Neural progenitor cell (in vitro differentiated cells): ENCODE data around the gene RTN4RL2. TPM values are rescaled to one million over a fixed set of nuclear protein-coding genes. Genes with fewer than 3 reads are reported as not detected.

Source experiments
- DNase-seq: peaks from one replicate; pipeline ENCODE4 v3.0.0-alpha.2; 2016; ENCODE audit warnings: low spot score
- H2AFZ ChIP-seq: fragments of 200-600 bp; sonication (generic); replicated peaks from 2 replicates; pipeline ENCODE4 v1.6.1; 2016; ENCODE audit warnings: antibody characterized with exemption
- H3F3A ChIP-seq: fragments of 200-600 bp; sonication (generic); 2 replicates; pipeline ENCODE4 v1.6.1; 2016; ENCODE audit warnings: antibody characterized with exemption, low read depth
- H3K27ac ChIP-seq: fragments of 200-600 bp; sonication (generic); 2 replicates; pipeline ENCODE4 v1.5.1; 2016; ENCODE audit warnings: mild to moderate bottlenecking
- H3K27me3 ChIP-seq: fragments of 200-600 bp; sonication (generic); 2 replicates; pipeline ENCODE4 v1.6.1; 2016; ENCODE audit warnings: mild to moderate bottlenecking, moderate library complexity
- H3K36me3 ChIP-seq: fragments of 200-600 bp; sonication (generic); 2 replicates; pipeline ENCODE4 v1.5.1; 2016
- H3K4me1 ChIP-seq: fragments of 200-600 bp; sonication (generic); 2 replicates; pipeline ENCODE4 v1.6.1; 2016; ENCODE audit warnings: mixed run types
- H3K4me2 ChIP-seq: fragments of 200-600 bp; sonication (generic); 2 replicates; pipeline ENCODE4 v1.6.1; 2016
- H3K4me3 ChIP-seq: fragments of 200-600 bp; sonication (generic); 2 replicates; pipeline ENCODE4 v1.5.1; 2016
- H3K79me2 ChIP-seq: fragments of 200-600 bp; sonication (generic); 2 replicates; pipeline ENCODE4 v1.6.1; 2016; ENCODE audit warnings: low read depth
- H3K9ac ChIP-seq: fragments of 200-600 bp; sonication (generic); 2 replicates; pipeline ENCODE4 v1.6.1; 2016
- H3K9me3 ChIP-seq: fragments of 200-600 bp; sonication (generic); 2 replicates; pipeline ENCODE4 v1.5.1; 2016; ENCODE audit warnings: low read depth
- H4K20me1 ChIP-seq: fragments of 200-600 bp; sonication (generic); 2 replicates; pipeline ENCODE4 v1.6.1; 2016; ENCODE audit warnings: low read depth
- H3K27ac Mint-ChIP-seq: 3 replicates; pipeline ENCODE4 v1.8.0; 2021; ENCODE audit warnings: mixed read lengths
- H3K27me3 Mint-ChIP-seq: 2 replicates; pipeline ENCODE4 v1.8.0; 2022; ENCODE audit warnings: low read depth, mild to moderate bottlenecking, inconsistent platforms, moderate library complexity, mixed read lengths; ENCODE audit not compliant: insufficient read depth
- H3K36me3 Mint-ChIP-seq: 3 replicates; pipeline ENCODE4 v1.8.0; 2021; ENCODE audit warnings: mixed read lengths
- H3K4me1 Mint-ChIP-seq: 3 replicates; pipeline ENCODE4 v1.8.0; 2021; ENCODE audit warnings: mixed read lengths
- H3K4me3 Mint-ChIP-seq: 3 replicates; pipeline ENCODE4 v1.8.0; 2021; ENCODE audit warnings: mild to moderate bottlenecking, moderate library complexity, mixed read lengths
- H3K9me3 Mint-ChIP-seq: 3 replicates; pipeline ENCODE4 v1.8.0; 2020; ENCODE audit warnings: mixed read lengths
- EZH2 ChIP-seq: fragments of 200-600 bp; sonication (generic); IDR thresholded peaks from 2 replicates; pipeline ENCODE4 v1.6.1; 2017; ENCODE audit warnings: antibody characterized with exemption, mild to moderate bottlenecking, moderate library complexity
- EZH2phosphoT487 ChIP-seq: fragments of 200-600 bp; sonication (generic); IDR thresholded peaks from 2 replicates; pipeline ENCODE4 v1.6.1; 2017; ENCODE audit warnings: antibody characterized with exemption
- total RNA-seq: library from RNA; depleted of rRNA; stranded (reverse); fragments of >200 nt; gene quantifications from 2 replicates; pipeline ENCODE4 v1.2.3, GENCODE V29; 2015; ENCODE audit warnings: low replicate concordance
- TF ChIP-seq, protein P1 (sequence below): fragments of 200-600 bp; sonication (generic); IDR thresholded peaks from 2 replicates; pipeline ENCODE4 v1.5.1; 2017; ENCODE audit warnings: antibody characterized with exemption, mild to moderate bottlenecking

RTN4RL2 gene
- total RNA-seq, 1 donor from 2014 or later = 0.13 TPM

DNA sequence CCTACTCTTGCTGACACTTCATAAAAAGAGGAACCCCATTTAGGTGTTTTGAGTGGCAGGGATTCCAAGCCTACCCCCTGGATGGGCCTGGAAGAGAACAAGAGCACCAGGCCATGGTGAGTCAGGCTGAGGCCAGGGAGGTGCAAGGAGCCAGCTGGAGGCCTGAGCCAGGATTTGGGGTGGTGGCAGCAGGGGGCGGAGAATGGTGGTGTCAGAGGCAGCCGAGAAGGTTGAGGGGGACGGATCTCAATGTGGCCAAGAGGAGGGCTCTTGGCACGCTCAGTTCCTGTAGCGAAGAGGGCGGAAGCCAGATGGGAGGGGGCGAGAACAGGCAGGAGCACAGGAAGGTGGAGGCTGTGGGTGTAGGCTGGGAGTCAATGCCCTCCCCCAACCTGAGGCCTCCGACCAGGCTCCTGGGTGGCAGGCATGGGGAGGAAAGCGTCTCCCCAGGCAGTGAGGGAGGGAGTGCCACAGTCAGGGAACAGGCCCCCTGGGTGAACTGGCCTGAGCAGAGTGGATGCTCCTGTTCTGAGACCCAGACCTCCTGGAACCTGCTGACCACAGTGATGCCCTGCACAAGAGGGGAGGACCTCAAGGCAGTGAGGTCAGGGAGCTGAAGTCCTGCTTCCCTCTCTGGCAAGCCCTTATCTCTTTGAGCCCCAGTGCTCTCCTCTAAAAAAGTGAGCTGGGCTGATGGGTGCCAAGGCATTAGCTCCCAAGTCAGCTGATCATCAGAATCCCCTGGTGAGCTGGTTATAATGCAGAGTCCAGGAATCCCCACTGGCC, 13.9 kb downstream of the RTN4RL2 start:
- Histone ChIP-seq H3K9ac (no peak overlapping the region), H3K9me3 (no peaks in the 10 kb centered on the region), H3K4me2 (no peak overlapping the region), H3K4me1 (peaks cover 14% of the 10 kb centered on the region), H3K27ac (no peak overlapping the region), H3K36me3 (no peaks in the 10 kb centered on the region), H3K4me3 (no peak overlapping the region), H4K20me1 (peaks cover 16% of the 10 kb centered on the region), H3K79me2 (no peaks in the 10 kb centered on the region), H3K27me3 (peaks cover 58% of the 10 kb centered on the region), H2AFZ (no peak overlapping the region), H3F3A (peaks cover 9% of the 10 kb centered on the region)
- H3K36me3 Mint-ChIP-seq = no peaks in the 10 kb centered on the region
- peaks cover 46% of the 10 kb centered on the region for H3K27me3 Mint-ChIP-seq
- TF ChIP-seq, protein P1, sequence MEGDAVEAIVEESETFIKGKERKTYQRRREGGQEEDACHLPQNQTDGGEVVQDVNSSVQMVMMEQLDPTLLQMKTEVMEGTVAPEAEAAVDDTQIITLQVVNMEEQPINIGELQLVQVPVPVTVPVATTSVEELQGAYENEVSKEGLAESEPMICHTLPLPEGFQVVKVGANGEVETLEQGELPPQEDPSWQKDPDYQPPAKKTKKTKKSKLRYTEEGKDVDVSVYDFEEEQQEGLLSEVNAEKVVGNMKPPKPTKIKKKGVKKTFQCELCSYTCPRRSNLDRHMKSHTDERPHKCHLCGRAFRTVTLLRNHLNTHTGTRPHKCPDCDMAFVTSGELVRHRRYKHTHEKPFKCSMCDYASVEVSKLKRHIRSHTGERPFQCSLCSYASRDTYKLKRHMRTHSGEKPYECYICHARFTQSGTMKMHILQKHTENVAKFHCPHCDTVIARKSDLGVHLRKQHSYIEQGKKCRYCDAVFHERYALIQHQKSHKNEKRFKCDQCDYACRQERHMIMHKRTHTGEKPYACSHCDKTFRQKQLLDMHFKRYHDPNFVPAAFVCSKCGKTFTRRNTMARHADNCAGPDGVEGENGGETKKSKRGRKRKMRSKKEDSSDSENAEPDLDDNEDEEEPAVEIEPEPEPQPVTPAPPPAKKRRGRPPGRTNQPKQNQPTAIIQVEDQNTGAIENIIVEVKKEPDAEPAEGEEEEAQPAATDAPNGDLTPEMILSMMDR = no peak
- TF ChIP-seq EZH2 (no peak), EZH2phosphoT487 (no peak)
- H3K9me3 Mint-ChIP-seq = no peaks in the 10 kb centered on the region
- no peak for DNase-seq
- no peak overlapping the region for H3K4me3 Mint-ChIP-seq
- H3K27ac Mint-ChIP-seq = no peak overlapping the region
- H3K4me1 Mint-ChIP-seq = peaks cover 24% of the 10 kb centered on the region

DNA sequence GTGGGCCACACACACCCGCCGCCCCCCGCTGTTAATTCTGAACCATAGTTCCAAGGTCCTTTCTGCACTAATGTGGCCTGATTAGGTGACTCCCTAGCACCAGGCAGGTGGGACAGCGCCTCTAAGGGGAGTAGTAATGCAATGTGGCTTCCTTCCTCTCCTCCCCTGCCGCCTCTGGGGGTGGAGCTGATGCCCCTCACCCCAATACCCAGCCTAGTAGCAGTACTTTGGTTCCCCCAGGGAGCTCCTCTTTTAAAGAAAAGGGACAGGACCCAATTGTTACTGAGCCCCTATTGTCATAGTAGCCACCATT, 14.4 kb downstream of the RTN4RL2 start:
- Mint-ChIP-seq H3K27ac (no peak overlapping the region), H3K36me3 (no peaks in the 10 kb centered on the region), H3K27me3 (peaks cover 48% of the 10 kb centered on the region), H3K4me1 (peaks cover 30% of the 10 kb centered on the region), H3K4me3 (no peak overlapping the region), H3K9me3 (no peaks in the 10 kb centered on the region)
- H3F3A ChIP-seq = peaks cover 9% of the 10 kb centered on the region
- H3K27ac ChIP-seq = no peak overlapping the region
- H3K4me2 ChIP-seq = no peak overlapping the region
- no peak overlapping the region for H2AFZ ChIP-seq
- no peaks in the 10 kb centered on the region for H3K9me3 ChIP-seq
- H3K4me1 ChIP-seq = peaks cover 14% of the 10 kb centered on the region
- no peak overlapping the region for H3K4me3 ChIP-seq
- H3K9ac ChIP-seq = no peak overlapping the region
- DNase-seq = no peak
- no peaks in the 10 kb centered on the region for H3K36me3 ChIP-seq
- no peaks in the 10 kb centered on the region for H3K79me2 ChIP-seq
- peaks cover 63% of the 10 kb centered on the region for H3K27me3 ChIP-seq
- peaks cover 16% of the 10 kb centered on the region for H4K20me1 ChIP-seq
- TF ChIP-seq EZH2phosphoT487 = no peak
- TF ChIP-seq EZH2 = no peak
- TF ChIP-seq, protein P1 = no peak

DNA sequence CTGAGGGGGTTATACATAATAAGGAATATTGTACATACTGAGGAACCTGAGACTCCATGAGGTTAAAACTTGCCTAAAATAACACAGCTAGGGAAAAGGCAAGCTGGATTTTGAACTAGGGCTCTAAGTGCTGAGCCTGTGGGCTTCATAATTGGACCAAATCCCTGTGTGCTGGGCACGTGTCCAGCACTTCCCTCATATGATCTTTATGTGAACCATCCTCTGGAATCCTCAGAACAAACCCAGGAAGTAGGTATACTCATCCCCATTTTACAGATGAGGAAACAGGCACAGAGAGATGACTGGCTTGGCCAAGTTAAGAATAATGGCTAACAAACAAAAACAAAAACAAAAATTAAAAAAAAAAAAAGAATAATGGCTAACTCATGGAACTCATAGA, 14.9 kb downstream of the RTN4RL2 start:
- no peaks in the 10 kb centered on the region for H3K9me3 Mint-ChIP-seq
- DNase-seq = no peak
- Histone ChIP-seq H2AFZ (no peak overlapping the region), H3K4me3 (no peak overlapping the region), H3F3A (peaks cover 9% of the 10 kb centered on the region), H3K4me1 (peaks cover 14% of the 10 kb centered on the region), H3K27ac (no peak overlapping the region), H3K36me3 (no peaks in the 10 kb centered on the region), H3K79me2 (no peaks in the 10 kb centered on the region), H3K9ac (no peak overlapping the region), H3K9me3 (no peaks in the 10 kb centered on the region), H3K4me2 (no peak overlapping the region), H3K27me3 (peaks cover 67% of the 10 kb centered on the region), H4K20me1 (peaks cover 16% of the 10 kb centered on the region)
- H3K4me1 Mint-ChIP-seq = peaks cover 33% of the 10 kb centered on the region
- peaks cover 50% of the 10 kb centered on the region for H3K27me3 Mint-ChIP-seq
- no peak overlapping the region for H3K27ac Mint-ChIP-seq
- no peaks in the 10 kb centered on the region for H3K36me3 Mint-ChIP-seq
- no peak overlapping the region for H3K4me3 Mint-ChIP-seq
- no peak for TF ChIP-seq EZH2phosphoT487
- no peak for TF ChIP-seq EZH2
- TF ChIP-seq, protein P1 = no peak
